Fibroblast of upper back skin (primary cell): ENCODE results near the gene TRIM25.

Source experiments
- DNase-seq: peaks from one replicate; pipeline ENCODE4 v3.0.0-alpha.2; 2013

TRIM25 gene

GRCh38 chr17:56863974-56864373 lies 49.9 kb downstream of the TRIM25 start:
- DNase-seq: no peak

DNA sequence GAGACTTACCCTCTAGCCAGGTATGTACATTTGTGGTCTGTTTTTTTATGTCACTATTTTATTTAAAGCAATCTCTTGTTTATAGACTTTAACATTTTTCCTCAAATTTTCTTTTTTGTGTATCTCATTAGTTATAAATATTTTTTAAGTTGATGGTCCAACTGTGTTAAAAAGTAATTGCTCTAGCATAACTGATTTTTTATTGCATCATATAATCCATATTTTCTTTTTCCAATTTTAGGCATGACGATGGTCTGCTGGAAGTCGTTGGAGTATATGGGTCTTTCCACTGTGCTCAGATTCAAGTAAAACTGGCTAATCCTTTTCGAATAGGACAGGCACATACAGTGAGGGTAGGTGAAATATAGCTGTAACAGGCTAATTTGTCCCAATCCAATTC lies 52.0 kb downstream of the TRIM25 start:
- DNase-seq: no peak

DNA sequence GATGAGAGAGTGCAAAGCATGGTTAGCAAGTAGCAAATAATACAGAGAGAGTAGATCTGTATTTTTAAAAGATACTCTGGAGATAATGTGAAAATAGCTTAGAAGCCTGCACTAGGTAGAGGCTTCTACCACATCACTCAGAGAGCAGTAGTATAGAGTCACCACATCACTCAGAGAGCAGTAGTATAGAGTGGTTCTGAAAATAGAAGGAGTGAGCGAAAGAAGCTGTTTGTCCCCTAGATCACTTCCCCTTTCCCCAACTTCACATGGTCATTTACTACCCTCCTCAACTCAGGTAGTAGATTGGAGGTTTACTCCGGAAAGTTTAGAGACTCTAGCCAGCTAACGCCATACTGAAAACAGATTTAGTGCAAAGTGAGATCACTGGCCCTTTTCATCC lies 62.8 kb downstream of the TRIM25 start:
- DNase-seq: no peak

DNA sequence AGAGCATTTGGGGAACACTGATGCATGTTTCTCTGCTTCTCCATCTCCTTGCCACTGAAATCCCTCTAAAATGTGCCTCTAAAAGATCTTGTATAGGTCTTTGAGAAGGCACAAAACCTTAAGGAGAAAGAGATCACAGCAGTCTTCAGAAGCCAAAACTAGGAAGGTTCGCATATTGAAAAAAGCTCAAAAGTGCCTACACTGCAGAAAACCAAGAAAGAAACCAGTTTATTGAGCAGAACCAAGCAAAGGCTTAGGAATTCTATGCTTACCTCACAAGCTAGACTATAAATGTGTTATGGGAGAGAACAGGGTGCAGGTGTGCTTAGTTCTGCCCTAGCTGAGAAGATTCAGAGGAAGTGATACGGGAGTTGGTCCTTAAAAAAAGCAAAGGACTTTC lies 63.3 kb downstream of the TRIM25 start:
- DNase-seq: no peak

- DNase-seq: no peak
These were observed 64.7 kb downstream of the TRIM25 start for GRCh38 chr17:56849131-56849530.

DNA sequence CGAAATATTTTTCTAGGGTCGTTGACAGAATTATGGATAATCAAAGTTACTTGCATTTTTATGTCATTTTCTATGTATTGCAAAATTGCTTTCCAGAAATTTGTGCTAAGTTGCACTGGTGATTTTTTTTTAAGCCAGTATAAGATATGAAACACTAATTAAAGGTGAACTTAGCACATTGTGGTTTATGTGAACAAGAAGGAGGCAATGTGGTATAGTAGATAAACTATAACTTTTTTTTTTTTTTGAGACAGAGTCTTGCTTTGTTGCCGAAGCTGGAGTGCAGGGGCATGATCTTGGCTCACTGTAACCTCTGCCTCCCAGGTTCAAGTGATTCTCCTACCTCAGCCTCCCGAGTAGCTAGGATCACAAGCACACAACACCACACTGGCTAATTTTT lies 66.7 kb downstream of the TRIM25 start:
- DNase-seq: no peak

GRCh38 chr17:56845934-56846333 lies 67.9 kb downstream of the TRIM25 start:
- DNase-seq: no peak

- no peak for DNase-seq
These were observed 71.3 kb downstream of the TRIM25 start for GRCh38 chr17:56842577-56842976.

DNA sequence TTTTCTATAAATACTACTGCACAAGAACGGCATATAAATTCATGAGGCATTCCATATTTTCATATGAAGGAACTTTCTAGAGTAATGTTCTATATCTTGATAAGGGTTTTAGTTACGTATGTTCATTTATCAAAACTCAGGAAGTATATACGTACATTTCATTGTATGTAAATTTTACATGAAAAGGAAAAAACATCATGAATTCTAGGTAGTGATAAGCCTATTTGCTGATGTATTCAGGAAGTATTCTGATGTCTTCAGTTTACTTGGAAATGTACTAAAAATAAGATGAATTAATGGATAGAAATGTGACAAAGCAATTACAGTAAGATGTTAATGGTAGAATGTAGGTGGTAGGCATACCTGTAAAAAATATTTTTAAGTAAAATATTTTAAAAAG lies 75.2 kb downstream of the TRIM25 start:
- DNase-seq: no peak
